HG03060 (cell line): ENCODE measurements around the gene ABL1.

ENCODE experiments used
- ATAC-seq: cut with Tn5 transposase; IDR thresholded peaks from one replicate; pipeline ENCODE4 v1.9.1; 2021; ENCODE audit warnings: low read depth, moderate number of reproducible peaks; ENCODE audit not compliant: unreplicated experiment

ABL1 gene

GRCh38 chr9:130886981-130887380 lies 51.9 kb downstream of the ABL1 start:
- ATAC-seq = no peak

- no peak for ATAC-seq
These were observed 52.6 kb downstream of the ABL1 start for GRCh38 chr9:130887494-130888144.

GRCh38 chr9:130888146-130888885 lies 53.3 kb downstream of the ABL1 start:
- no peak for ATAC-seq

- ATAC-seq = no peak
These were observed 55.1 kb downstream of the ABL1 start for GRCh38 chr9:130890124-130890523.

GRCh38 chr9:130890870-130891687 lies 56.0 kb downstream of the ABL1 start:
- ATAC-seq = no peak

GRCh38 chr9:130891688-130892476 lies 56.8 kb downstream of the ABL1 start:
- no peak for ATAC-seq

GRCh38 chr9:130892477-130893304 lies 57.6 kb downstream of the ABL1 start:
- no peak for ATAC-seq

- ATAC-seq = no peak
These were observed 58.5 kb downstream of the ABL1 start for GRCh38 chr9:130893341-130894101.

- ATAC-seq = no peak
These were observed 59.5 kb downstream of the ABL1 start for GRCh38 chr9:130894546-130894945.

- ATAC-seq = no peak
These were observed 60.0 kb downstream of the ABL1 start for GRCh38 chr9:130895038-130895437.

- ATAC-seq = no peak
These were observed 60.6 kb downstream of the ABL1 start for GRCh38 chr9:130895481-130896232.

- no peak for ATAC-seq
These were observed 61.4 kb downstream of the ABL1 start, which contains the start of gene QRFP for GRCh38 chr9:130896233-130897014. Gene QRFP (minus strand): TSS chr9:130896812. CDS start chr9:130893838, 2,974 bp downstream.

- ATAC-seq = no peak
These were observed 62.2 kb downstream of the ABL1 start for GRCh38 chr9:130897105-130897751.

- no peak for ATAC-seq
These were observed 62.9 kb downstream of the ABL1 start for GRCh38 chr9:130897848-130898551.

GRCh38 chr9:130898552-130898852 lies 63.4 kb downstream of the ABL1 start:
- ATAC-seq = no peak

GRCh38 chr9:130899051-130899748 lies 64.1 kb downstream of the ABL1 start:
- ATAC-seq = no peak
